GM21381 (cell line): ENCODE results near the gene ATP2A3.

Experiments
- ATAC-seq: cut with Tn5 transposase; IDR thresholded peaks from one replicate; pipeline ENCODE4 v1.9.1; 2021; ENCODE audit warnings: mild to moderate bottlenecking, moderate library complexity; ENCODE audit not compliant: unreplicated experiment

The ATP2A3 gene

GRCh38 chr17:3893720-3894116 is 70.5 kb downstream of the ATP2A3 start:
- ATAC-seq = no peak

- ATAC-seq = peak; percentile 89
Measured at GRCh38 chr17:3893003-3893719, 71.1 kb downstream of the ATP2A3 start, which contains the start of gene CAMKK1. CAMKK1 (minus strand) TSS chr17:3893053; CDS start chr17:3885687, 7,366 bp downstream.

- peak; percentile 18 for ATAC-seq
Measured at GRCh38 chr17:3892095-3892998, 71.9 kb downstream of the ATP2A3 start.

- no peak for ATAC-seq
Measured at GRCh38 chr17:3891626-3892094, 72.6 kb downstream of the ATP2A3 start.

GRCh38 chr17:3890878-3891219 is 73.4 kb downstream of the ATP2A3 start:
- no peak for ATAC-seq

GRCh38 chr17:3890082-3890877 is 74.0 kb downstream of the ATP2A3 start:
- no peak for ATAC-seq

- ATAC-seq = no peak
Measured at GRCh38 chr17:3889325-3890012, 74.8 kb downstream of the ATP2A3 start.

GRCh38 chr17:3888343-3889171 is 75.7 kb downstream of the ATP2A3 start:
- no peak for ATAC-seq

- ATAC-seq = no peak
Measured at GRCh38 chr17:3887804-3888203, 76.4 kb downstream of the ATP2A3 start.

GRCh38 chr17:3887394-3887793 is 76.8 kb downstream of the ATP2A3 start:
- ATAC-seq = no peak

- no peak for ATAC-seq
Measured at GRCh38 chr17:3886776-3887175, 77.5 kb downstream of the ATP2A3 start.

GRCh38 chr17:3885970-3886369 is 78.3 kb downstream of the ATP2A3 start:
- ATAC-seq = no peak

GRCh38 chr17:3885271-3885670 is 79.0 kb downstream of the ATP2A3 start:
- no peak for ATAC-seq

GRCh38 chr17:3884188-3884587 is 80.0 kb downstream of the ATP2A3 start:
- ATAC-seq = no peak

GRCh38 chr17:3882276-3882675 is 82.0 kb downstream of the ATP2A3 start:
- ATAC-seq = no peak

- no peak for ATAC-seq
Measured at GRCh38 chr17:3880983-3881382, 83.3 kb downstream of the ATP2A3 start.

- no peak for ATAC-seq
Measured at GRCh38 chr17:3879591-3880417, 84.4 kb downstream of the ATP2A3 start.

- ATAC-seq = no peak
Measured at GRCh38 chr17:3879186-3879585, 85.1 kb downstream of the ATP2A3 start.

GRCh38 chr17:3877220-3877619 is 87.0 kb downstream of the ATP2A3 start:
- no peak for ATAC-seq
